Measurements from ENCODE around the gene NEMP1.
"Not testable (repeated sequence)": the region's sequence is repeated elsewhere in the genome, so short reads cannot be mapped to it uniquely, and the experiment has no call there.

Gene NEMP1

DNA sequence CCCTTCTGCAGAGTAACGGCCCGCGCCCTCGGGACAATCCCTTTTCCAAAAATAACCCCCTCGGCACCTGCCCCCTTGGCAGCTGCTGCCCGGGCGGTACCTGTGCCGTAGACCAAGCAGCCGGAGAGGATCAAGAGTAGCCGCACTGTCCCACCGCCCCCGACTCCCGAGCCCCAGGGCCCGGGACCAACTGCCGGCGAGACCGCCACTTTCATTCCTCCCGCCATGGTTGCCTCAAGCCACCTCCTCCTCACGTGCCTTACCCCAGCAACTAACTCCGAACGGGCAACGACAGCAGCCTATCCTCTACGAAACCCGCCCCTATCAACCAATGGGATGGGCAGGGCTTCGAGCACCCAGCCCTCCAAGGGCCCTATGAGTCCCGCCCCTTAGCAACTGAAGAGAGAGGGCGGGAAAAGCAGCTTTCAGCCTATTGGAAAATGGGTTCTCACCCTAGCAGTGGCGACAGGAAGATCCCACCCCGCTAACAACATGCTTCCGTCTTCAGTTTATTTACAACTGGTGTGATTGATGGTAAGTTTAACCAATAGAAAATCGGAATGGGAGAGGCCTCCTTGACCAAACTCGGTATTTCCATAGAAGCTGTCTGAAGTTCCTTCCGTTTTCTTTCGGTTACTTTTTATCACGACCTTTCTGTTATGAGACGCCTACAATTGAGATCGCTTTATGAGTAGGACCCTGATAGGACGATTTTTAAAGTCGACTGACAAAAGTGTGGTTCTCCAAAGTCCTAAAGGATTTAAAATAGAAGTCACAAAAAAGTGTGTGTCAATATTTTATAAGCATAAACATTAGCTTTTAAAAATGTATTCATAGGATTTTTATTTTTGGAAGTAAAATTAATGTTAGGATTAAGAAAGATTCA is at the start of gene NEMP1:
Gene NEMP1 (minus strand): TSS at position 273 of the 886 bp plus-strand sequence. CDS start 46 bp downstream, at position 227.
- peak; percentile 98 to 100 (median 99) for DNase-seq

DNA sequence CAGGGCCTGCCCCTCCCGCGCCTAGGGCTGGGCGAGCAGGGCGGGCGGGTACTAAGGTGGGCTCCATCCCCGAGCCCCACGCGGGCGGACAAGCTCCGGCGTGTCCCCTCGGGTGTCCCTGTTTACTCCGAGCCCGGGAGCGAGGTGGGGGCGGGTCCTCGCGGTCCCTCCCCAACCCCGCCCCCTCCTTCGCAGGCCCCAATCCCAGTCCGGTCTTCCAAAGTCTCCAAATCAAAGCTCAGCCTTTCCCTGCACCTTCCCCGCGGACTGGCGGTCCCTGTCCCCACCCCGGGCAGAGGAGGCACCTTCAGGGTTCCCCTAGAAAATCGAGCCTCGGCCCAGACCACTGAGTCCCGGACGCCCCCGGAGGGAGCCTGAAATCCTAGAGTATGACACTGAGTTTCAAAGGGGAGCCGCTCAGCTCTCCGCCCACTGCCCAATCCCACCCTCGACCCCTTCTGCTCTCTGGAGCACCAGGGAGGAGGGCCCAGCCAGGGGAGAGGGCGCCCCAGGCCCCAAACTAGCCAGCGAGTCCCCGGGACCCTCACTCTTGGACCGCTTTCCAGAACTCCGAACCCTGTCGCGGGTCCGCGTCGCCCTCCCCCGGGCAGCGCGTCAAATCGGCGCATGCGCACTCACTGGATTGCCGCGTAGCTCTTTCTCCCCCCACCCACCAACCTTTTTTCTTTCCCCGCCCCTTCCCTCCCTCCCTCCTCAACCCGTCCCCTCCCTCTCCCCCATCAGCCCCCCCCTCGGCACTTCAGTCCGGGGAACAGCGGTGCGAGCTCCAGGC is 49.3 kb upstream of the NEMP1 start, which contains the start of gene LRP1:
Gene LRP1 (plus strand): TSS at position 758 of the 793 bp plus-strand sequence. CDS start 482 bp downstream, outside the sequence.
- DNase-seq = peak; percentile 86 to 95 (median 93)

DNA sequence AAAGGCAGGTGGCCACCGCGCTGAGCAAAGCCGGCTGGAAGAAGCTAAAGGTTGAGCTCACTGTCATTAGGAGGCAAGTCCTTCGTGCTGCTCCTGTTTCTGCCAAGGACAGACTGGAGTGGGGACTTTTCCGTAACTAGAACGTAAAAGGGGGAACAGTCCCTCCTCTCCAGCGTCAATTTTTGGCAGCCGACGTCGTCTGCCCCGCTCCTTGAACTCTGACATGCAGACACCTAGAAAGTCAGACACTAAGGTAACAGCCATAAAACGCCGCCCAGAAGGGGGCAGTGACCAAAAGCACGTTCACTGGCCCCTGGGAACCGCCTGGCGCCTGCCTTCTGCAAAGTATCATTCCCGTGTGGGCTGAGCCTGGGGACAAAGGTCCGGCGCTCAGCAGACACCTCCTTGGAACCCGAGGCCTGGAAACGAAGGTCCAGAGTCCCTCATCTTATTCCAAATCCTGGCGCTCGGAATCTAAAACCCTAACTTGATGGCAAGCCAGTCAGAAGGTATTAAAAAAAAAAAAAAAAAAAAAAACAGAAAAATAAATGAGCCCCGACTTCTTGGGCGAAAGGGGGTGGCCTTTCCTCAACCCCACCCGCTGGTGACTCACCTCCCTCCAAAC is 48.6 kb upstream of the NEMP1 start:
- DNase-seq = peak; percentile 66 to 81 (median 68)

- no peak for DNase-seq
Measured at GRCh38 chr12:57126561-57126960, 48.0 kb upstream of the NEMP1 start.

DNA sequence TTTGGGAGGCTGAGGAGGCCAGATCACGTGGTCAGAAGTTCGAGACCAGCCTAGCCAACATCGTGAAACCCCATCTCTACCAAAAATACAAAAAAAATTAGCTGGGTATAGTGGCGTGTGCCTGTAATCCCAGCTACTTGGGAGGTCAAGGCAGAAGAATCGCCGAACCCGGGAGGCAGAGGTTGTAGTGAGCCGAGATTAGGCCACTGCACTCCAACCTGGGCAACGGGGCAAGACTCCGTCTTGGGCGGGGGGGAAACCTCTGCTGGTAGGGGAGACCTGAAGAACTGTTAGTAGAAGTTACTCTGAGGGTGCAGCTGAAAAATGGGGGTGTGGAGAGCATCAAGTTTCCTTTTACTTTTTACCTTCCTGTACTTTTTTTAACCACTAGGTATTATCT is 47.5 kb upstream of the NEMP1 start:
- DNase-seq = no peak

GRCh38 chr12:57124261-57124877 is 45.8 kb upstream of the NEMP1 start:
- DNase-seq = peak; percentile 88 to 93 (median 89)

DNA sequence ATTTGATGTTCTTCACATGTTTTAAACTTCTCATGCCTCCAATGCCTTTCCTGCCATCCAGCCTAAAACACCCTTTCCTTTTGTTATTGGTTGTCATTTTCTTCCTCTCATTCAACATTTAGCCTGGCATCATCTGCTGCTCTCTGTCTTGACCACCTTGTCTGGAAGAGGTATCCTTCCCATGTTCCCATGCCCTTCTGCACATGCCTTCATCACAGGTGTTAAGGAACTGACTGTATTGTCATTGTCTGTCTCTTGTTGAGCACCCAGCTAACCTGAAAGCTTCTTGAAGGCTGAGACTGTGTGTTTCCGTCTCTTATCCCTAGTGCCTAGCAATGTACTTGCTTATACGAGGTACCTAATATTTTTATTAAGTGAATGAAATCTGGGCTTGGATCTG is 45.2 kb upstream of the NEMP1 start:
- no peak for DNase-seq

DNA sequence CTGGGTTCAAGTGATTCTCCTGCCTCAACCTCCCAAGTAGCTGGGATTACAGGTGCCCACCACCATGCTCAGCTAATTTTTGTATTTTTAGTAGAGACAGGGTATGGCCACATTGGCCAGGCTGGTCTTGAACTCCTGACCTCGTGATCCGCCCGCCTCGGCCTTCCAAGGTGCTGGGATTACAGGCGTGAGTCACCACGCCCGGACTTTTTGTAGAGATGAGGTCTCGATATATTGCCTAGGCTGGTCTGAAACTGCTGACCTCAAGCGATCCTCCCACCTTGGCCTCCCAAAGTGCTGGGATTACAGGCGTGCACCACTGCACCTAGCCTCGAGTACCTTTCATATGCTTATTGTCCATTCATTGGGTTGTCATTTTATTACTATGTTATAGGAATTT is 42.1 kb upstream of the NEMP1 start:
- not testable (repeated sequence) for DNase-seq

- DNase-seq = no peak
Measured at GRCh38 chr12:57119294-57120085, 40.9 kb upstream of the NEMP1 start.

GRCh38 chr12:57118711-57119271 is 40.2 kb upstream of the NEMP1 start:
- DNase-seq = peak; percentile 81 to 90 (median 86)

GRCh38 chr12:57116580-57117281 is 38.1 kb upstream of the NEMP1 start:
- DNase-seq = no peak

DNA sequence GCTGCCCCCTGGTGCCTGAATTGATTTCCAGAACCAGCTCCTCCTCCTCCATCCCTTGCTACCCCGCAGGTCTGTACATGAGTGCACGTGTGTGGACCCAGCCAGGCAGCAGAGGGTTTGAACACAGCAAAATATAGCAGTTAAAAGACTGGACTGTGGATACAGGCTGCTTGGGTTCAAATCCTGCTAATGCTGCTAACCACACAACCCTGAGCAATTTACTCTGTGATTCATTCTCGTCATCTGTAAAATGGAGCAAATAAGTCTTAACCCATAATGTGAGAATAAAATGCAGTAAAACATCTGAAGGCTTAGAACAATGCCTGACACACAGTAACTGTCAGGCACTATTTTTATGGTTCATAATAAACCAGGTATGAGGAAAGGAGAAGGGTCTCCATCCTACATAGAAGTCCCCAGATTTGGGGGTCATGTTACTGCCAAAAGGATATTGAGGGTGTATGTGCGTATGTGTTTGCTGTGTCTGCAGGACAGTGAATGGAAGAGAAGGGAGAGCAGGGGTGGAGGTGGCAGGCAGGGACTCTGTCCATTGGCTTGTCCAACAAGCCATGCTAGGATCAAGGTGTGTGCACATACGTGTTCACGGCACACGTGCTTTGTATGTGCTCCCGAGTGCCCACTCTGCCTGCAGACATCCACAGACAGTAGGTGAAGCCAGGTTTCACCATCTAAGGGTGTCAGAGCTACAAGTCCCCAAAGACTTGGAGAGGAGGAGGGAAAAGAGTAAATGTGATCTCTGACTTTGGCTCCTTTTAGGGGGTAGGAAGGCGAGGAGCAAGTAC is 34.1 kb upstream of the NEMP1 start:
- no peak for DNase-seq

GRCh38 chr12:57111031-57111734 is 32.6 kb upstream of the NEMP1 start, which contains the start of gene STAT6:
TSS of gene STAT6 (minus strand) at chr12:57111362. CDS start at chr12:57108278, 3,084 bp downstream.
- peak; percentile 93 to 94 (median 93) for DNase-seq

- peak; percentile 80 to 84 (median 82) for DNase-seq
Measured at GRCh38 chr12:57110104-57111030, 31.8 kb upstream of the NEMP1 start.

GRCh38 chr12:57109207-57110103 is 30.9 kb upstream of the NEMP1 start:
- DNase-seq = no peak

DNA sequence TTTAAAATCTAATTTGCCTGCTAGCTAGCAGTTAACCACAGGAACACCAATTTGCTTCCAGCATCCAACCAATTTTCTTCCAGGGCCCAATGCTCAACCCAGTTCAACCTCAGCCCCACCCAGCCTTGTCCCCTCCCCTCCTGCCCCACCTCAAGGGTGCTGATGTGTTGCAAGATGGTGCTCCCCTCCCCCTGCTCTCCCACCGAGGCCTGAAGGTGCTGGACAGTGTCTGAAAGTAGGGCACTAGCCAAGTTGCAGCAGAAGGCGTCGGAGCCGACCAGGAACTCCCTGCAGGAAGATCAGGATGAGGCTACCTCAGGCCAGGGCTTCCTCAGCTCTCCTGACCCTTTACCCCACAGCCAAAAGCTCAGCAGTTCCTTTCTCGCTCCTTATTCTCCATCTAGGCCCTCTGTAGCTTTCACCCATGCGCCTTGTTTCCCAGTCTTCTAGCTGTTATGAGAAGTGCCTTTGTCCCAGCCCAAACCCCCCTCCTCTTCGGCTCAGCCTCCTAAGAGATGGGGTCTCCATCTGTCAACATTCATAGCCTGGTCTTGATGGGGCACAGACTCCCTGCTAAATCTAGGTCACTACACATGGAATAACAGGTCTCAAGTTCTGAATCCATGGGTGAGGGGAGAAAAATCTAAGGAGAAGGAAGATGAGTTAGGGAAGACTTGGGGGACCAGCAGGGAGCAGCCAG is 29.0 kb upstream of the NEMP1 start:
- DNase-seq = no peak
